Measurements from ENCODE around the gene MACIR.

MACIR gene

DNA sequence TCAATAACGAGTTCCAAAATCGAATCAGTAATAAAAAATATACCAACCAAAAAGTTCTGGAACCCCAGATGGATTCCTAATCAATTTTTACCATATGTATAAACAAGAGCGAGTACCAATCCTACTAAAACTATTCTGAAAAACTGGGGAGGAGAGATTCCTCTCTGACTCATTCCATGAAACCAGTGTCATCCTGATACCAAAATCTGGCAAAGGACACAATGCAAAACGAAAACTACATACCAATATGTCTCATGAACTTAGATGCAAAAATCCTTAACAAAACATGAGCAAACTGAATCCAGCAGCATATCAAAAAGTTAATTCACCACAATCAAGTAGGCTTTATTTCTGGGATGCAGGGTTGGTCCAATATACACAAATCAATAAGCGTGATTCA is 30.5 kb upstream of the MACIR start:
- TF ChIP-seq, protein P1, sequence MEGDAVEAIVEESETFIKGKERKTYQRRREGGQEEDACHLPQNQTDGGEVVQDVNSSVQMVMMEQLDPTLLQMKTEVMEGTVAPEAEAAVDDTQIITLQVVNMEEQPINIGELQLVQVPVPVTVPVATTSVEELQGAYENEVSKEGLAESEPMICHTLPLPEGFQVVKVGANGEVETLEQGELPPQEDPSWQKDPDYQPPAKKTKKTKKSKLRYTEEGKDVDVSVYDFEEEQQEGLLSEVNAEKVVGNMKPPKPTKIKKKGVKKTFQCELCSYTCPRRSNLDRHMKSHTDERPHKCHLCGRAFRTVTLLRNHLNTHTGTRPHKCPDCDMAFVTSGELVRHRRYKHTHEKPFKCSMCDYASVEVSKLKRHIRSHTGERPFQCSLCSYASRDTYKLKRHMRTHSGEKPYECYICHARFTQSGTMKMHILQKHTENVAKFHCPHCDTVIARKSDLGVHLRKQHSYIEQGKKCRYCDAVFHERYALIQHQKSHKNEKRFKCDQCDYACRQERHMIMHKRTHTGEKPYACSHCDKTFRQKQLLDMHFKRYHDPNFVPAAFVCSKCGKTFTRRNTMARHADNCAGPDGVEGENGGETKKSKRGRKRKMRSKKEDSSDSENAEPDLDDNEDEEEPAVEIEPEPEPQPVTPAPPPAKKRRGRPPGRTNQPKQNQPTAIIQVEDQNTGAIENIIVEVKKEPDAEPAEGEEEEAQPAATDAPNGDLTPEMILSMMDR (IDR thresholded peaks at IDR 0.05; ENCODE audit: control extremely low read depth, extremely low read depth, low read depth, missing control alignments) = no peak

DNA sequence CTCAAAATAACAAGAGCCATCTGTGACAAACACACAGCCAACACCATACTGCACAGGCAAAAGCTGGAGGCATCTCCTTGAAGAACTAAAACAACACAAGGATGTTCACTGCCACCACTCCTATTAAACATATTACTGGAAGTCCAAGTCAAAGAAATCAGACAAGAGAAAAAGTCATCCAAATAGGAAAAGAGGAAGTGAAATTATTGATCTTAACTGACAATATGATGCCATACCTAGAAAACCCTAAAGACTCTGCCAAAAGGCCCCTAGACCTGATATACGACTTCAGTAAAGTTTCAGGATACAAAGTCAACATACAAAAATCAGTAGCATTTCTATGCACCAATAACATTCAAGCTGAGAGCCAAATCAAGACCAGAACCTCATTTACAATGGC is 30.0 kb upstream of the MACIR start:
- no peak for DNase-seq (ENCODE audit: extremely low spot score)
- ChIA-PET CTCF (no interaction called here), POLR2A (no interaction called here)
- TF ChIP-seq, protein P1 (IDR thresholded peaks at IDR 0.05; ENCODE audit: control extremely low read depth, extremely low read depth, low read depth, missing control alignments) = no peak

More for the DNA sequence above, 30.5 kb upstream of the MACIR start:
- no peak for DNase-seq (ENCODE audit: extremely low spot score)
- CTCF ChIA-PET = no interaction called here
- POLR2A ChIA-PET = no interaction called here

DNA sequence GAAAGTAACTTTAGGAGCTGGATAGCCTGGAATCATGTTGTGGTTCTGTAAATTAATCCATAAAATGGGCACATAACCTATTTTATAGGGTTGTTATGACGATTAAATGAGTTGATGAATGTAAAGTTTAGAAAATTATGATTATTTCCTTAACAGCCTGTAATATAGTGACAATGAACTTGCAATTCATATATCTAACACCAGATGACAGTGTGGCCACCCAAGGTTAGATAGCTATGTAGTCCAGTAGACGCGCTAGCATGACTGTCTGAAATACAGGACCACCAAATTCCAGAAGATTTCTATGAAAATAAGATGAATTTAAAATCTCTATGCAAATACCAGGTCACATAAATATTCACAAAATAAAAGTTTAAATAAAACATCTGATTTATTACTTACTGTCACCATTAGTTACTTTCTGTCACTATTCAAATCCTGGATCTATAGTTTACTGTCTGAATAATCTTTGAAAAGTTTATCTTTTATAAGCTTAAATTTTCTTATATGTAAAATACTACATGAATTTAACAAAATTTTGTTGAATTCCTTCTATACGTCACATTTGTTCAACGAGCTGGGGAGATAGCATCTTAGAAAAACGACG is 26.1 kb upstream of the MACIR start:
- TF ChIP-seq, protein P1 (IDR thresholded peaks at IDR 0.05; ENCODE audit: control extremely low read depth, extremely low read depth, low read depth, missing control alignments) = peak; percentile 61
- CTCF ChIA-PET = interaction anchor here (0.6 to 3.4 kb wide), 21 partner anchors 8 to 252 kb away, joined by 3 to 77 read pairs (median 4); partner anchors contain the start of gene MACIR

DNA sequence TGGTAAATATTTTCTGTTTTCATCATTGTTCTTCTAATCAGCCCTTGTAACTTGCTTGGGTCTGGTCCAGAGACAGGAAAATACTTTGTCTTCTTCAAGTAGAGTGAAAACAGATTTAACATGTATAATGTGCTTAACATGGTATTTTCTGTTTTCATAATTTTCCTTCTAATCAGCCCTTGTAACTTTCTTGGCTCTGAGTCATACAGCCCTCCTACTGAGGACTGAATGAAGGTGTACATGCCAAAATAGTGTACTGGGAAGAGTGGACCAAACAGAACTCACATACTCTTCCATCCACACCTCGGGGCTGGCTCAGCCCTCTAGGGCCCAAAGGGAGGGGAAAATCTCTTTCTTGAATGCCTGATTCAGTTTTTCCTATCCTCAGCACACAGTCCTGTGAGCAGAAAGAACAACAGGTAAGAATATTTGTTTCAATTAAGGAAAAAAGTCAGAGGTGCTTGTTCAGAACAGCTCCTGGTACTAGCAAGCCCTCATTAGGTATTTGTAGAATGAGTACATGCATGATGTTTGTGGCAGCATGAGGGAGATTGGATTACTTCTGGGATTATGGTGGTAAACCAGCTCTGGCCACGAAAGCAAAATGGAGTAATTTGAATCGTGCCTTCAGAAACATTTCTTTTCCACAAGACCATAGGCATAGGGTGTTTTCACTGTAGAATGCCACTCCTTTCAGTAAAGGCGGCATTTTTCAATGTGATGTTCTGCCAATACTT is 24.2 kb upstream of the MACIR start:
- TF ChIP-seq, protein P1 (IDR thresholded peaks at IDR 0.05; ENCODE audit: control extremely low read depth, extremely low read depth, low read depth, missing control alignments) = no peak
- CTCF ChIA-PET = interaction anchor here (2.3 to 3.4 kb wide), 3 partner anchors 10 to 241 kb away, joined by 19 to 77 read pairs (median 23); partner anchors contain the start of gene MACIR
- DNase-seq (ENCODE audit: extremely low spot score) = no peak
- POLR2A ChIA-PET = no interaction called here

More for the DNA sequence above, 26.1 kb upstream of the MACIR start:
- POLR2A ChIA-PET = no interaction called here
- DNase-seq (ENCODE audit: extremely low spot score) = peak; percentile 23

DNA sequence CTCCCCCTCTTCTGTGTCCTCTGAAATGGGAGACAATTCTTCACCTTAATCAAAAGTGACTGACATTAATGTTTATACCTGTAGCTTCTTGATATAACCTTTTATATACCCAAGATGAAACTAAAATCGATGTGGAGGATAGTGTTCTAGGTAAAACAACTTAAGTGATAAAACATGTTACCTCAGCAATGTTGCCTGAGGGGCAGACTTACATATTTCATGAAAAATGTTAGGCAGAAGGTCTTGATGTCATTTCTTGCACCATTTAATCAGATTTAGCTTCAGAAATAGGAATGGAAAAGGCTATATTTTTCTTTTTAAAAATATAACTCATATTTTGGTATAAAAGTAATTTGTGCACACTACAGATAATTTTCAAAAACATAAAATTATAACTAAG is 22.7 kb upstream of the MACIR start:
- ChIA-PET POLR2A (no interaction called here), CTCF (no interaction called here)
- DNase-seq (ENCODE audit: extremely low spot score) = no peak
- TF ChIP-seq, protein P1 (IDR thresholded peaks at IDR 0.05; ENCODE audit: control extremely low read depth, extremely low read depth, low read depth, missing control alignments) = no peak

DNA sequence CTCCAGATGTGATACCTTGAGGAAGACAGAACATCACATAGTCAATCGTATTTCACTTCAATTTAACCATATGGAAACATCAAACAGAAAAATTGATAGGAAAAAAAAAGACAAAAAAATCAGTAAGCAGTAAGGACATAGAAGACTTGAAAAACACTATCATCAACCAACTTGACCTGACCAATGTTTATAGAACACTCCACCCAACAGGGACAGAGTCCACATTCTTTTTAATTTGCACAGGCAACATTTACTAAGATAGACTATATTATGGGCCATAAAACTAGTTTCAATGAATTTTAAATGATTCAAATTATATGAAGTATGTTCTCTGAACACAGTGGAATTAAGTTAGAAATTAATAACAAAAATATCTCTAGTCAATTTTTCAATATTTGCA is 20.8 kb upstream of the MACIR start:
- DNase-seq (ENCODE audit: extremely low spot score) = no peak
- TF ChIP-seq, protein P1 (IDR thresholded peaks at IDR 0.05; ENCODE audit: control extremely low read depth, extremely low read depth, low read depth, missing control alignments) = no peak
- ChIA-PET POLR2A (no interaction called here), CTCF (interaction anchor here (1.0 kb wide), 1 partner anchor 13 kb away, joined by 6 read pairs; no protein-coding TSS in a partner anchor)

Data from GM10248 (cell line).